Germinal center (tissue), 1 donor: ENCODE measurements around the gene IPCEF1.
"Not testable (repeated sequence)": the region's sequence is repeated elsewhere in the genome, so short reads cannot be mapped to it uniquely, and the experiment has no call there.

Experiments
- DNase-seq: peaks from one replicate; pipeline ENCODE4 v3.0.0; 2012; ENCODE audit warnings: mixed read lengths, low spot score

IPCEF1 gene

DNA sequence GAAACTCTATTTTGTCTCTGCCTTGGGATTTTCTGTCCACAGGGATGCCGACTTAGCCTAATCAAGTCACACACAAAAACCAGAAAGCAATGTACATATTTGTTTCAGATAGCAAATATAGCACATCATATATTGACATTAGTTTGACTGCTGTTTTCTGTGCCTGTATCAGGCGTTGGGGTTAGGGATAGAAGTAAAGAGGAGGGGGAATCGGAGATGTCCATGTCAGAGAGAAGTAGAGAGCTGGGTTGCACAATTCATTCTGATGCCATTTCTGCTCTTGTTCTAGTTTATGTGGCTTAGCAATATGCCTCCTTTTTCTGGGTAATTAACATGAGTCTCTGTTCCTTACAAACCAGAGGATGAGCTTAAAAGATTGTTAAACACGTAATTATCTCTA is 14.7 kb upstream of the IPCEF1 start:
- no peak for DNase-seq

DNA sequence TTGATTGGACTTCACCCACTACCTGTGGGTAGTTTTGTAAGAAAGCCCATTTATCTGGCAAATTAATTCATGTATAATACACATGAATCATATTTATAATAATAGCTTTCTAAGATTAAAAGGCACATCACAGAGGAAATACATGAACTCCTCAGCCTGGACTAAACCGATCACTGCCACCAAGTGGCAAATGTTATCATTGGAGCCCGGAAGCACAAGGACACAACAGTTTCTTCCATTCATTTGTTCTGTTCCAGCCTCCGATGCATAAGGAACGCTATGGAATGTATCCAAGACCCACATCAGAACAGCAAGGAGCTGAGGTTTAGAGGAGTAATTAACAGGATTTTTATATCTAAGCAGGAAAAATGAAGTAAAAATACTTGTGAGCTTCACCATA is 13.9 kb upstream of the IPCEF1 start:
- no peak for DNase-seq

DNA sequence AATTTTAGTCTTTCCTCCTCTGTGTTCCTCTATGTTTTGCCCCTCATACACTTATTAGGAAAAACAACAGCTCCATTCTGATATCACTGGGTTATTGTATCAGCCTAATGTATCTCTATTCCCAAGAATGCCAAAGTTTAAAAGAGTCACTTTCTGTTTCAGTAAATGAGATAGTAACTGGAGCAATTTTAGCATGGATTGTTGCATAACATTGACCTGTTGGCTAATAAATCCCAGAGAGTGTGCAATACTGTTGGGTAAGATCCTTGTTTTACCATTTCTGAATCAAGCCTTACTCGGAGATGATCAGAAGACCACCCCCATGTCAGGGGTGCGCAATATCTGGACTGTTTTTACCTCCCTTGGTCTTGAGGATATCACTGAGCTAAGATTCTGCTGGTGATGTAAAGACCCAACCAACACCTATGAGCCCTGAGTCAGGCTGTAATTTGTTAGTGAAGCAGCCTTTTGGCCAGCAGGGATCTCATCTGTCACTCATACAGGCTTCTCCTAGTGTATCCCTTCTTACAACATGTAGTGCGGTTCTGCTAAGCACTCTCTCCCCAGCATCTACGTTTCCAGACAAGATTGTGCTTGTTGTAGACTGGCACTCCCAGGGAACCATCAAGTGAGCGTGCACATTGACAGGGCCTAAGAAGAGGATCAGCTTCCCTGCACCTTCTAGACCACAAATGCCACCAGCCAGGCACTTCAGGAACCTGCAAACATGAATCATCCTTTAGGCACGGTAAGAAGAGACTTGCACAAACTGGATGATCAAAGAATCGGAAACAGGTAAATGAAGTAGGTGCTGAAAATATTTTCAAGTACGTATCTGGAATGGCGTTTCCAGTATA is 11.5 kb upstream of the IPCEF1 start:
- no peak for DNase-seq

DNA sequence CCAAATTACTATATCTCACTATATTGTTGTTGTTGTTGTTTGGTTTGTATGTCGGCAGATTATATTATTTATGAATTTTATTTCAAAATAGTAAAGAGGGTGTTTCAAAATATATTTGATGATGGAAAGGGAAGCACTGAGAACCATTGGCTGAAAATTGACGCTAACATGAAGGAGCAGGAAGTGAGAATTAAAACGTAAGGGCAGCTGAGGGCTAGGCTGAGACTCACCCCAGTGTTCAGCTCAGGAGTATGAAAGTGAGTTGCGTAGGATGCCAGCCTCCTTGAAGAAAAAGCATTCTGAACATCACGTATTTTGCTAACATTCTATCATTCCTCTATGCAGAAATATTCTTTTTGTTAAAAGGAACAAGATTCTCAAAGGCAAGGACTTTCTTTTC is 10.7 kb upstream of the IPCEF1 start:
- no peak for DNase-seq

DNA sequence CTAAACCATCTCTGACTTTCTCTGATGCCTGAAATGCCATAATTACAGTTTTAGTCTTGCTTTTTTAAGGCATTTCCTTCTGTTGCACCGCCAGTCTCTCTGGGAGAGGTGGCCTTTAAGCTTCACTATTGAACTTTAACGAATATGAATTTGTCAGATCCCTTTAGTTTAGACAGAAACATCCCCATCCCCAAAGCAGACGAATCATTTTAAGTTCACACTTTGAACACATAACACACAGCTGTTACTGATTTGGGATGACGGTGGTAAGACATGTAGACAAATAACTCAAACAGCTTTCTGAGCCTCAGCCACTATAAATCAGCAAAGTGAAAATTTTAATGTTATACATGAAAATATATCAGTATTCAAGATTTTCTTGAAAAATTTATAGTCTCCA is 7.2 kb upstream of the IPCEF1 start:
- DNase-seq = no peak

DNA sequence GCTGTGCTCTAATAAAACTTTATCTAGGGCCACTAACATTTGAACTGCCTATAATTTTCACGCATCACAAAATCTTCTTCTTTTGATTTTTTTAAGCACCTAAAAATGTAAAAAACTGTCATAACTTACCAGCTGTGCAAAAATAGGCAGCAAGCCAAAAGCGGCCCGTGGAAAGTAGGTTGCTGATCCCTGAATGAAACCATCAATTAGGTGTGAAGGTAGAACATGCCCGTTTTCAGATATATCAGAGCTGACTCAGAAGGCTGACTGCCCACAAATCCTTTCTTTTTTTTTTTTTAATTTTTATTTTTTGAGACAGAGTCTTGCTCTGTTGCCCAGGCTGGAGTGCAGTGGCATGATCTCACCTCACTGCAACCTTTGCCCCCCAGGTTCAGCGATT is 4.9 kb upstream of the IPCEF1 start:
- DNase-seq = no peak

DNA sequence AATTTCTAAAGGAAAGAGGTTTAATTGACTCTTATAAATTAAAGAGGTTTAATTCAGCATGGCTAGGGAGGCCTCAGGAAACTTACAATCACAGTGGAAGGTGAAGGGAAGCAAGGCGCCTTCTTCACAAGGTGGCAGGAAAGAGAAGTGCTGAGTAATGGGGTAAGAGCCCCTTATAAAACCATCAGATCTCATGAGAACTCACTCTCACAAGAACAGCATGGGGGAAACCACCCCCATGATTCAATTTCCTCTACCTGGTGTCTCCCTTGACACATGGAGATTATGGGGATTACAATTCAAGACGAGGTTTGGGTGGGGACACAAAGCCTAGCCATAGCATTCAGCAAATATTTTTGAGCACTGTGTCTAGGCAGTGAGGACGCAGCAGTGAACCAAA is 3.9 kb upstream of the IPCEF1 start:
- DNase-seq = no peak

DNA sequence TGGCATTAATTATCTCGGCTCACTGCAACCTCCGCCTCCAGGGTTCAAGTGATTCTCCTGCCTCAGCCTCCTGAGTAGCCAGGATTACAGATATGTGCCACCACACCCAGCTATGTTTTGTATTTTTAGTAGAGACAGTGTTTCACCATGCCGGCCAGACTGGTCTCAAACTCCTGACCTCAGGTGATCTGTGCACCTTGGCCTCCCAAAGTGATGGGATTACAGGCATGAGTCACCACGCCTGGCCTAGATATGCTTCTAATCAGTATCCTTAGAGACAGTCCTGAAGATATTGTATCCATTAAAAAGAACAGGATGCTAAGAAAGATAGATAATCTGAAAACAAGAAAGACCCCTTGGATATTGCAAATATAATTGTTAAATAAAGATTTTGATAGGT is 3.1 kb upstream of the IPCEF1 start:
- no peak for DNase-seq

DNA sequence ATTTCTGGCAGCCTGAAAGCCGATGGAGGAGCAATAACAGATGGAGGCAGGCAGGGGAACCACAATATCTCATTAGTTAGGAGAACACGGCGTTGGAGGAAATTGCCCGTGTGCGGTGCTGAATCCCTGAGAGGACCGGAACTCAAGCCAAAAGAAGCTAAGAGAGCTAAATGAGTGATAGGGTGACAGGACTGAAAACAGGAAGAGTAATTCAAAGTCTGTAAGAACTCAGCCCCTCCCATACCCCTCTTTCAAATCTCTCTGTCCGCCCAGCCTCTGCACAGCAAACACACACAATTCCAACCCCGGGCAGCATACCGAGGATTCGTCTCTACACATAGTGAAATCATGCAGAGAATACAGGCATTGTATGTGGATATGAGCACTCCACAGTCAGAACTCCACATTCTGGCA is 2.6 kb upstream of the IPCEF1 start:
- no peak for DNase-seq

DNA sequence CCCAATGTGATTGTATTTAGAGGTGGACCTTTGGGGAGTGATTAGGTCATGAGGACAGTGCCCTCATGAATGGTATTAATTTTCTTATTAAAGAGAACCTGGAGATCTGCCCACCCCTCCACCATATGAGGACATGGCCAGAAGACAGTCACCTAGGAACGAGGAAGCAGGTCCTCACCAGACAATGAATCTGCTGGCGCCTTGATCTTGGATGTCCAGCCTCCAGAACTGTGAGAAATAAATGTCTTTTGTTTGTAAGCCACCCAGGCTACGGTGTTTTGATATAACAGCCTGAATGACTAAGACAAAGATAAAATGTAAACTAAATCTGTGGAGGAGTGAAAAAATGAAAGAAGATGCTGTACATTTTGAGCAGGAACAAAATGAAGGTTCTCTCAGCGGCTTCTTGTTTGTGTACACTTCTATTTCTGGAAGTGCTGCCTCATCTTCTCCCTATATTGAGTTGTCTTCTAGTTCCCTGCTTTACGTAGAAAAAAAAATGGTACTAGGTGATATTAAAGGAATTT is 1.5 kb upstream of the IPCEF1 start:
- no peak for DNase-seq

DNA sequence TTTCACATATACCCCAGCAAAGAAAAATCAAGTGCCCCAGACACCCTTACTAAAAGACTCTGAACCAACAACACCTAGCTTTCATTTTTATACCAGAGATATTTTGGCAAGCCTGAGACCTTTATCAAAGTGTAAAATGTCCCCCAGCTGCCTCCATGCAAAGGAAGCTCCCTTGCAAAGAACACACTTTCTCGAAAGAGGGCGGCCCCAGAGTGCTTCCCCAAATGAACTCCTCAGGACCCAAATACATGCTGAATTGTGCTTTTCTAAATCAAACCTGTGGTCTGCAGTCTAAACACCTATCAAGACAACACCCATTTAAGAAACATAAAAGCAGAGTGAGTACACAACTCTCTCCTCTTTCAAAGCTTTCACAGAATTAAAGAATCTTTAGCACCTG is 490 bp downstream of the IPCEF1 start:
- no peak for DNase-seq

DNA sequence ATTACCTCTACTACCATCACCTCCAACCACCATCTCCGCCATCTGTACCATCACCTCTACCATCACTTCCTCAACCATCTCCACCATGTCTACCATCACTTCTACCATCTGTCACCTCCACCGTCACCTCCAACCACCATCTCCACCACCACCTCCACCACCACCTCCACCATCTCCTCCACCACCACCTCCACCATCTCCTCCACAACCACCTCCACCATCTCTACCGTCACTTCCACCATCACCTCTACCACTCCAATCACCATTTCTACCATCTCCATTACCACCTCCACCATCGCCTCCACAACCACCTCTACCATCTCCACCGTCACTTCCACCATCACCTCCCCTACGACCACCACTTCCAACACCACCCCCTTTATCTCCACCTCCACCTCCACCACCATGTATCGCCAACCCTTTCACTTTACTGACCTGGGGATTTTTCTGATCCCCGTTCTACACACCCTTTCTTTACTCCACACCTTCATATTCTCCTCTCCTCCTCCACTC is 2.3 kb downstream of the IPCEF1 start:
- no peak for DNase-seq

DNA sequence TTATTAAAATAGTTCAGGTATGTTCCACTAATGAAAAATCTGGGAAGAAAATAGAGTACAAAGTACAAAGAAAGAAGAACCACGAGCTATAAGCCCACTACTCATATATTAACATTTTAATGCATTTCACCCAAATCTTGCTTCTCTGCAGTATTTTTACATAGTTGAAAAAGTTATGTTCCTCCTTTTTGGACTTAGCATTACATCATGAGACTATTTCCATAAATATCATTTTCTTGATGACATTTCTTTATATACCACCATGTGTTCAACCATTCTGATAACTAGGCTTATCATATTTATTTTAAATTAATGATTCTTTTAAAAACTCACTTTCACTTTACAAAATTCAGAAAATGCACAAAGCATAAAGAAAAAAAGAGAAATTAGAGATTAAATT is 3.0 kb downstream of the IPCEF1 start:
- DNase-seq = no peak

DNA sequence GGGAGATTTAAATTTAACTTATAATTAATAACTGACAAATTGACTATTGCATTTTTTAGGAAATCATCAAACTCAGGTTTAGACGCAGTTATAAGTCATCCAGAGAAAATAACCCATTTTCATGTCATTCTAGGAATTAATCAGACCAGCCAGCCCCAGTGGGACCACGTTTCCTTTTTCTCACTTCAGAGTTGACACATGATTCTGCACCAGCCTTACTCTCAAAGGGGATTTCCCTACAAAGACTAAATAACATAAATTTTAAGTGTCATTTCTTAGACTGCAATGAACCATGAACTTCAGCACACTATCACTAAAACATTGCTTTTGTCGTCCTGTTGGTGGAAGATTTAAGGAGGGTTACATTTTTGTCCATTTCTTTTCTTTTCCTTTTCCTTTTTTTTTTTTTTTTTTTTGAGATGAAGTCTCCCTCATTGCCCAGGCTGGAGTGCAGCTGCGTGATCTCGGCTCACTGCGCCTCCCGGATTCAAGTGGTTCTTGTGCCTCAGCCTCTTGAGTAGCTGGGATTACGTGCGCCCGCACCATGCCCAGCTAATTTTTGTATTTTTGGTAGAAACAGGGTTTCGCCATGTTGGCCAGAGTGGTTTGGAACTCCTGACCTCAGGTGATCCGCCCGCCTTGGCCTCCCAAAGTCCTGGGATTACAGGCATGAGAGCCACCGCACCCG is 3.6 kb downstream of the IPCEF1 start:
- DNase-seq = peak; percentile 14

DNA sequence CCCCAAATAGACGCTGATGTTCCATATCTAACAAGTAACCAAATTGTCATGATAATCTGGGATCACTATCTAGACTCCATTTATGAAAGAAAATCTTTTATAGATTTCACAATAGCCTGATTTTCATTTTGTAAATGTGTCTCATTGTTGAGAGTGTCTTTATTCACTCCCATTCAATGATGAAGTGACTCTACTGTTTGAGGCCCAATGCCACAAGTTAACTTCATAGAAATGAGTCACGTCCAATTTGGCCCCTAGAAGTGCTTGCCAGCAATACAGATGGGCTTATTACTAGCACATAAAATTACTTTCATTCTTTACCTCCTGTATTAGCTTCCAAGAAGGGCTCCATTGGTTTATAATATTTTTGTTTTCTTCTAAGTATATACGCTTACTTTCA is 6.3 kb downstream of the IPCEF1 start:
- no peak for DNase-seq

DNA sequence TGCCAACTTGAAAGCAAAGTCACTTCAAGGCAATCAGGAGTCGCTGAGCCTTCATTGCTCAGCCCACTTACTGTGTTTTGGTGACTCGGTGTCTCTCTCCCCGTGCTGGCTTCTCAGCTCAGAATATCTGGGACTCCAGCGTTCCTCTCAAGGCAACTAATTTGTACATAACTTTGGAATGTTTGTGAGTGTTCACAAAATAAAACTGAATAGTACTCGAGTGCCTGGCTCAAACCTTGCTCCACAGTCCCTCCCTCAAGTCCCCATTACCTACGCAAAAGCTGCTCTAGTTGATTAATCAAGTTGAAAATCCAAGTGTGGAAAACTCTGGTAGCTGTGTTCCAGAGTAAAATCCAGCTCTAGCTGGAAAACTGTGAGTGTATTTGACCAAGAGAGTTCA is 8.6 kb downstream of the IPCEF1 start:
- DNase-seq = no peak

DNA sequence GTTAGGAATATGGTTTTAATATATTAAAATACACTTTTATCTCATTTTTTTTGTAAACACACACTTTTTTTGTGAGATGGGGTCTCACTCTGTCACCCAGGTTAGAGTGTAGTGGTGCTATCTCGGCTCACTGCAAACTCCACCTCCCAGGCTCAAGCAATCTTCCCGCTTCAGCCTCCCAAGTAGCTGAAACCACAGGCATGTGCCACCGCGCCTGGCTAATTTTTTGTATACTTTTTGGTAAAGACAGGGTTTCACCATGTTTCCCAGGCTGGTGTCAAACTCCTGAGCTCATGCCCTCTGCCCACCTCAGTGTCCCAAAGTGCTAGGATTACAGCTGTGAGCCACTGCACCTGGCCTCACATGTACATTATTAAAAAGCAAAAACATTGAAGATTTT is 10.8 kb downstream of the IPCEF1 start:
- no peak for DNase-seq

DNA sequence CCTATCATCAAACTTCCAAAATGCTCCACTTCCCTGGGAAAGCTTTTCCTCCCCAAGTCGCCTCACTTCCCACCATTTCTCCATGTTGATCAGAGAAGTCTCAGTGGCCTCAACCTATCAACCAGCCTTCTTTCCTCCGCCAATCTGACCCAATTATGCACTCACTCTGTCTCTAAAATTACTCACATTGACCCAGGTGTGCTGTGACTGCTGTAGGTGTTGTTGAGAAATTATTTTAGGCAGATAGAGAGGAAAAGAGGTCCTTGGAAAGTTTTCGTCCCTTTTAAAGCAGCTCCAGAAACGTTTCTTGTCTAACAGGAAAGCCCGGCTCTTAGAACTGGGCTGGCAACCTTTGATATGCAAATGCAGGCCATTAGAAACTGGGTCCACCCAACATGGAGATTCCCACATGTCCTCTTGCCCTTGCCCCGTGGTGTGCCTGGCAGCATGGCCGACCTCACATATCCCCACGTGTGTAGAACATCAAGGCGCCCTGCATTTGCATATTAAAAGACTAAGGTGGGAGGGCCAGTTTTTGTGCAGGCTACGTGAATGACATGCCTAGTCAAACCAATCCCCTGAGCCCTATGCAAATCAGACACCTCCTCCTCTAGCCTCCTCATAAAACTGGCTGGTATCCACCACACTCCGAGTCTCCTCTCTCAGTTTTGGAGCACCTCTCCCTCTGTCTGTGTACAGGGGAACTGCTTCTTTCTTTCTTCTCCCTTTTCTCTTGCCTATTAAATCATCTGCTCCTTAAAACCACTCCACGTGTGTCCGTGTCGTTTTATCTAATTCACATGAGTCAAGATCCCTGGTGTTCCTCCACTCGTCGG is 12.9 kb downstream of the IPCEF1 start:
- no peak for DNase-seq

DNA sequence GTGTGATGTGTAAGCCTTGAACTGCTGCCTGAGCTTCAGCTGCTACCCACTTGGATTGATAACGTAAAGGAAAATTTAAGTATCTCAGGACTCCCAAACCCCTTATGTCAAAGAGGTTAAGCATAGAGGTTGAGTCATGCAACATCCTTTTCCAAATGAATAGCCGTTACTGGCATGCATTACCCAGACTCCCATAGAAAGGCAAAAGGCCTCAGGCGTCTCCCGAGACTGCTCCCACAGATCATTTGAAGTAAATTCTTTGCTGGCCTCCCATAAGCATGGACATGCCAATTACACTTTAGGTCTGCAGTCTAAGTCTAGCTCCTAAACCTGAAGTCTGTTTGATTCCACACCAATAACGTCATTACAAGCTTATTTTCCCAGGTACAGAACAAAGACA is 14.7 kb downstream of the IPCEF1 start:
- DNase-seq = no peak

DNA sequence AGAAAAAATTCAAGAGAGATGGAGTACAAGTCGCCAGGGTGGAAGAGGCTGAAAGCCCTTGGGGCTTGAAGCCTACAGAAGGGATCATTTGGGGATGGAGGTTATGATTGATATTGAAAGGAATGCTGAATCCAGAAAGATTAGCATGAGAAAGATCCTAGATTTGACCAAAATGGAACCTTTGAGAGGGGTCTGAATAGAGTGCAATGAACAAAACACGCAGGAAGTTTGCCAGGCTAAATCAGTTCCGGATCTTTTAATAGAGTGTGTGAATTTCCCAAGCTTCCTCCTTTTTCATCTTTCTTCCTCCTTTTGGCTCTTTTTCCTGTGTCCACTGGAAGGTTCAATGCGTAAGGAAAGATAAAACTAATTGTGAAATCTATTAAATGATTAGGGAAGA is 15.3 kb downstream of the IPCEF1 start:
- DNase-seq = no peak

DNA sequence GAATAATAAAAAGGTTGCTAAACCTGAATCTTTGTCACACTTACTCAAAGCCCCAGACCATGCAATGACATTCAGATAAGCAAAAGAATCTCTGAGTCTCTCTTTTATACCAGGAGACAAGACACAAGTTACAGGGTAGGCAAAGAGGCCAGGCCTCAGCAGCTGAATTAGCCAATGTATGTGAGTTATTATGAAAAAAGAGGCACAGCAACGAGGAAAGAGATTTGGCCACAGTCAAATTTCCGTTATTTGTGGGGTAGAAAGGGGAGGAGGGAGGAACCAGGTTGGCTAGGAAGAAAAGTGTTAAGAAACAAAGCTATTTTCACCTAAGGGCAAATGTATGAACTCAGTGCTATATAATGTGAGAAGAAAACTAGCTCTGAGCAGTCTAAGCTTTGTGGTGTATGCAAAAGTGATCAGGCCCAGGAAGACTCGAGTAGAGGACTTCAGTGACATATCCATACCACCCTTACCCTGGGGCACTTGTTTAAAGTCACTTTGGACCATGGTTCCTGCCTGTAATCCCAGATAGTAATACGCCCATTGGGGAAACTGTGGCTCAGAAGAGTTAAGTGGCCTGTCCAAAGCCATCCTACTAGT is 19.1 kb downstream of the IPCEF1 start:
- no peak for DNase-seq

DNA sequence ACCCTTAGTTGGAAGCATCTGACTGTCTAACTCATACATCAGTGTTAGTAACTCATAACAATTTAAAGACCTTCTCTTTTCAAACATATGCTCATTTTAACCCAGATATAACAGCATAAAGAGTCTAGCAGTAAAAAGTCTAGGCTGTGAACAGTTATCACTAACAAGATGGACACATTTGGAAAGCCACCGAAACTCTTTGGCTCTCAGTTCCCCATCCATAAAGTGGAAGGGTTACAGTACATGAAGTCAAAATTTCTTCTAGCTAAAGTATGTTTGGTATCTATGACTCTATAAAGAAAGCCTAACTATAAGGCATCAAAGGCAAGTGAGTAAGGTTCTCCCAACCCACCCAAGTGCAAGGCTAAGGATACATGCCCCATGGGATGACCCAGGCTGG is 22.5 kb downstream of the IPCEF1 start:
- DNase-seq = not testable (repeated sequence)
